GM19328 (cell line): Measurements from ENCODE around the gene PAX5.

Experiments used
- ATAC-seq: cut with Tn5 transposase; IDR thresholded peaks from one replicate; pipeline ENCODE4 v1.9.1; 2021; ENCODE audit warnings: mild to moderate bottlenecking, moderate library complexity; ENCODE audit not compliant: unreplicated experiment

Gene PAX5

DNA sequence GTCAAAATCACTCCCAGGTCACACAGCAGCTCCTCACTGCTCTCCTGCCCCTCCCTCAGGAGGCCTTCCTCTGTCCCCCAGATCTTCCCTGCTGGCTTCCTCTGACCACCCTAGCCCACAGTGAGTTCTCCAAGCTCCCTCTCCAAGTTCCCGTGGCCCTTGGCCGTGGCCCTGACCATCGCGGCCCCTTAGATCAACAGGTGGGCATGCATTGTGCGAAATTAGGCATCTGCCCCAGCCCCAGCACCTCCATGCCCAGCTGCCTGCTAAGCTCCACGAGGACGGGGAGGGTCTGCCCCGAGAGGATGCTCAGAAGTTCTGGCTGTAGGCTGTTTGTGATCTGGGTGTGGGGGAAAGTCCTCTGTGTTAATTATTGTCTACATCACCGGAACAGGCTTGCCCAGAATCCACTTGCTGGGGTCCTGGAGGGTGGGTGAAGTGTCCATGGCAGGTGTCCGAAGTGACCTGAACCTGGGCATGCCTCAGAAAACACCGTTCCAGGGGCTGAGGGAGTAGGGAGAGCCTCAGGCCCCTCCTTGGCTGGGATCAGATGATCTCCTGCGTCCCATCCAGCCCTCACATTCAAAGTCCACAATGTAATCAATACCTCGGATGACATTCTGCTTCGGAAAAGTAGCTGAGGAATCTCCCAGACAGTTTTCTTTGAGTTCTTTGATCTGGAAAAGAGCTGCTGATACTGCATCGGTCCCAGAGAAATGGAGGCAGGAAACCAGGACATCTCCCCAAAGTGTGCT lies 194.8 kb downstream of the PAX5 start:
- no peak for ATAC-seq

DNA sequence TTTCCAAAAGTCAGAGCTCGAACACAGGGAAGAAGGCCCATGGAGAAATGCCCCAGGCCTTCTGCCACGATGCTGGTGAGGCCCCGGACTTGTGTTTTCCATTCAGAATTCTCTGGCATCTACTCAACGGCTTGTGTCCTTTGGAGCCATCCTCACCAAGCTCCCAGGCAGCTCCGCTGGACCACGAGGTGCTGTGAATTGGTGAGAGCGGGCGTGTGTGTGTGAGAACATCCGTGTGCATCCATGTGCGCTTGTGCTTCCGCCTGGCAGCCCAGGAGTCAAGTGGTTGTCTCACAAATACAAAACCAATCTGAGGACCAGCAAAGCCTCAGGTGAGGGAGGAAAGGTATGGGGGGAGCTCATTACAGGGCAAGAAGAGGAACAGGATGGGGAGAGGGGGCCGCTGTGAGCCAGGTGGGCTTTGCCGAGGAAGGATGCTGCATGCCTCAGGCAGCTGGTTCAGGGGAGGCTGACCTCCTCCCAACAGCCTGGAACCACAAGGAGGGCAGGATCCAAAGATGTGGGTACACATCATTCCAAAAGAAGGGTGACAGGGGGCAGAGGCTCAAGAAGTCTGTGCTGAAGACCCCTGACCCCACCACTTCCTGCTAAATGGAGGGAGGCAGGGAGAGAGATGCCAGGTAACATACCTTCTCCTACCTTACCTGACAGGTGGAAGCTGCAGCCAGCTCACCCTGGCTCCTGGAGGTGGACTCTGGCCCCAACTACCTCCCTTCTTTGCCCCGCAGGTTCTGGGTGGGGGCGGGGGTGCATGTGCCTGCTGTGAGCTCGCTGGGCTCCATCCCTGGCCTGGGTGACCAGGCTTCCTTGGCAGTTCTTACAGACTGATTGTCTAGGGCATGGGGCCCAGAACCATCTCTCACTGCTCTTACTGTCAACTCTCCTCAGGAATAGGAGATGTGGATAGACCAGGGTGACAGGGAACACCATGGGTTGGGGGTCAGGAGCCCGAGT lies 196.3 kb downstream of the PAX5 start:
- ATAC-seq: no peak

DNA sequence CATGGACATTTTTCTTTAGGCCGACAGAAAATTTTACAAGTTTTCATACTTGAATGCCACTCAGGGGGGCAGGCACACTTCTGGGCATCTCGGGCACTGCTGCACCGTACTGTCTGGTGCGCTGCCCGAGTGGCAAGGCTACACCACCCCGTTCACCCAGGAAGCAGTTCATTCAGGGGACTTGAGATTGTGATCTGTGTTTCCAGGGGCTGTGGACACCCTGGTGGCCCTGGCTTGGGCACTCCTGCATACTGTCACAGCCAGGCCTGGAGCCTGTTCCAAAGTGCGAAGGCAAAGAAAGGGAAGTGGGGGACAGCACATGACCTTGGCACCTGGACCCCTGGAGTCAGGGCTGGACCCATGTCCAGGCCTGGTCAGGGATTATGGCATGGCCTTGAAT lies 197.6 kb downstream of the PAX5 start:
- no peak for ATAC-seq

DNA sequence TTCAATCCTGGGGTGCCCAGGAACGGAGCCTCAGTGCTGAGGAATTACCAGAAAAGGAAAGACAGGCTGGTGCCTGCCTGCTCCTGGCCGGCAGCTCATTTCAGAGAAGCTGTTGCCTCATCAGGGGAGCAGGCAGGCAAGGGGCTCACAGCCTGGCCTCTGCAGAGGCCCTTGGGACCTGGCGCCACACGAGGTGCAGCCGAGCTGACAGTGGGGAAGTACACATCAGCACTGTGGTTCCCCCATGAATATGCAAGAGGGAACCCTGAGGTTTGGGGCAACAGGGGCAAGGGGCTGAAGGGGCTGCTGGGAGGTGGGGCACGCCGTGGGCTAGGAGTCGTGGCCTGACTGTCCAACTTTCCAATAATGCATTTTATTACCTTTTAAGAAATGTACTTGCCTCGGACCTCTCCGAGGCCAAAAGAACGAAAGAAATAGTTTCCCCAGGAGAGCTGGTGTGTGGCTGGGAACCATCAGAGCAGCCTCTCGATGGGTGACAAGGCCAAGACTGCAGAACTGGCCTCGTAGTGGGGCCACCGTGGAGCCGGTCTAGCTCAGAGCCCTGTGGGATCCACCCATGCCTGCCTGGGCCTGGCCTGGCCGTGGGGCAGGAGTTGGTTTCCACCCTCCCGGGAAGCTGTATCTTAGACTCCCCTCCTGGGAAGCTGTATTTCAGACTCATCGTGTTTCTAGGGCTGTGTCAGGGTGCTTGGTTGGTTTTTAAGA lies 198.6 kb downstream of the PAX5 start:
- ATAC-seq: no peak

DNA sequence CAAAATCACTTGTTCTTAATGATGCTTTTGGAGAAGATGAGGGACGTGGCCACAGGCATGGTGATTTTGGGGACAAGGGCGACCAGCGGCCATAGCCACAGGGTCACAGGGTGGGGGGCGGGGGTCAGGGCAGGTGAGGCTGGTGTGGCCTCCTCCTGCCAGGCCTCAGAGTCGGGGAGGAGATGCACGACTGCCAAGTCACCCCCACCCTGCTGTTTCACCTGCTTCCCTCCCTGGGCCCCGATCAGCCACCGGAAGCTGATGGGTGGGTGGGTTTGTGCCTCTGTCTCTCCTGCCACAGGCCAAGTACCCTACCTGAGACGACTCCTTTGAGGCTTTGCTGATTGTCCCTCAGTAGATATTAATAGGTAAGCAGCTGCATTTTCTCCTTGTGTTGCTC lies 199.3 kb downstream of the PAX5 start:
- no peak for ATAC-seq

DNA sequence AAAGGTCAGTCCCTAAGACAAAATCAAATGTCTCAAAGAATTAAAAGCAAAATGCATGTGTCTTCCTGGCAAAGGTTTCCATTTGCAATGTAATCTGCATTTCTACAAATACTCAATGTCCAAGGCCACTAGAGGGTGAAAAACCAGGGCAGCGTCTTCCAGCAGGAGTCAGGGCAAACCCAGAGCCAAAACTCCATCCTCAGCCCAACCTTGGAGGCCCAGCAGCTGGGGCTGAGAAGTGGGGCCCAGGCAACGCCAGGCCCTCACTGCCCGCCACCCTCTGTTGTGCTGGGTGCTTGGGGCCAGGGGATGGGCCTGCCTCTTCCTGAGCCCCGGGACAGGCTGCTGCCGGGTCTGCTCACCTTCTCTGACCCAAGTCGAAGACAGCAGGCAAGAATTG lies 200.1 kb downstream of the PAX5 start:
- ATAC-seq: no peak

DNA sequence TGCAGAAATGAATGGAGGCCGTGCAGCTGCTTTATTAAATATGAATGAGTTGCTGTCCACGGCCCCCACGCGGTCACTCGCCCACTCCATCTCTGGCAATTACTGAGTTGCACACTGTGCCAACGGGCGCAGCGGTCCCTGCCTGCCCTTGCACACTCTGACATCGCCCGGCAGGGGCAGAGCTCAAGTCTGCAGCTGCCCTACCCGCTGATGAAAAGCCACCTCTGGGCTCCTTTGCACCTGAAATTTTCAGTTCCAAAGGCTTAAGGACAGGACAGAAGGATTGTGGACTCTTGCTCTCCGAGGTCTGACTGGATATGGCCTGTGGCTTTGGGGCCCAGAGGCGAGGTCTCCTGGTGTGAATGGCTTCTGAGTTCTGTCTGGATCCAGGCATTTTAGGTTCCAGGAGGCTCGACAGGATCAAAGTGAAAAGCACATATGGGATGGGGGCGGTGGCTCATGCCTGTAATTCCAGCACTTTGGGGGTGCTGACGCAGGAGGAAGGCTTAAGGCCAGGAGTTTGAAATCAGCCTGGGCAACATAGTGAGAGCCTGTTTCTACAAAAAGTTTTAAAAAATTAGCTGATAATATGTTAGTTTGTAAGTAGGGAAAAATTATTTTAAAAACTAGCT lies 201.8 kb downstream of the PAX5 start:
- no peak for ATAC-seq

DNA sequence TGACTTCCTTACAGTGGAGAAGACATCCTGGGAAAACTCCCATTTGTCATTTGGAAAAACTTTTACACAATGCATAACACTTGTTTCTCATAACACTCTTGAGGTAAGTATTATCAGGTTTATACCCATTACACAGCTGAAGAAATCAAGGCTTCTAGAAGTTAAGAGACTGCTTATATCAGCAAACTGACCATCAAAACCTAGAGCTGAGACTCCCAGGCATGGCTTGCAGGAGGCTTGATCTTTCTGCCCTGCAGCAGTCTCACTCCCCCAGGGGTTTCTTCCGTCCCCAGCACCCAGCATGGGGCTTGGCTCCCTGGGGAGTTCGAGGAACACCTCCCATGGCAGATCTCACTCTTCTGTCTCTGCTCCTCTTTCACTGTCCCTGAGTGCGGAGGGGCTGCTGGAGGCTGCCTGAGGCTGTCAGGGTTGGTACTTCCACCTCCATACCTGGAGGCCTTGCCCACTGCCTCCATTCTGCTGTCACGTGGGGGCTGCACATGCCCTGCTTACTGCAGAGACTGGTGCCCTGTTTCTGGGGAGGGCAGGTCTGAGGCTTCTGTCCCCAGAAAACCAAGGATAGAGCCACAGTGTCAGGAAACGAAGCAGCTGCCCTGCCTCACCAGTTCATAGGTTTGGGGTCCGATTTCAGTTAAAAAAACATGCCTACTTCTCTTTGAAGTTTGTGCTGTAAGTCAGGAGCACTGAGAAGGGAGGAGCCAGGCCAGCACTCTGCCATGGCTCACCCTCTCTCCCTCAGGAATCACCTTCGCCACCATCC lies 202.5 kb downstream of the PAX5 start:
- no peak for ATAC-seq

DNA sequence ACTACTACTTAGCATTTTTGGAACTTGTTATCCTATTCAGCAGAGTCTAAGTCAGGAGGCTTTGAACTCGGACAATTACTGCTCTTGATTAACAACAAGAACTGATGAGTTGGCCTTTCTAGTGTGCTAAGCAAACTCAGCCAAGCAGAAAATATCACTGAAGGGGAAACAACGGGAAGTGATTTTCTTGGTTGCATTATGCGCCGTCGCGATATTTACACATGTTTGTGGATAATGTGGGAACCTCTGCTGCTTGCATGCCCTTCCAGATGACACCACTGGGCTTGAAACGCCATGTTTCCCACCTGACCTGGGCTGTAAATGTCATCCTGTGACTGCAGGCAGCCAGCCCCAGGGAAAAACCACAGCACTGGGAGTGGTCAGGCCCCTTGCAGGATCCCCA lies 205.5 kb downstream of the PAX5 start:
- no peak for ATAC-seq

DNA sequence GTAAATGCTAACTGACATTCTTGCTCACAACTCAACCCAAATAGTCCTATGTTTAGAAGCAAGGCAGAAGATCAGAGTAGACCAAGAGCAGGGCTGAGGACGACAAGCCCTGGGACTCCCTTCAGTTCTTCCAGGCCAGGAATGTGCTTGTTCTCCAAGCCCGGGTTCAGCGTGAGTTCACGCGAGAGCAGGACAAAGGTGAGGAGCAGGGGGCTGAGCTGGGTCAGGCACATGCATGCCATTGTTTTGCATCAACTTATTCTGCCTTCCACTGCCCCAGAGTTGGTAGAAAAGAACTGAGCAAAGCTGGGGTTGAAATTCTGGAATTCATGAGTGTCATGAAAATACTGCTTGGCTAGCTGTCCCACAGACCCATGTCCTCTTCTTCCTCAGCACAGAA lies 206.5 kb downstream of the PAX5 start:
- ATAC-seq: no peak

DNA sequence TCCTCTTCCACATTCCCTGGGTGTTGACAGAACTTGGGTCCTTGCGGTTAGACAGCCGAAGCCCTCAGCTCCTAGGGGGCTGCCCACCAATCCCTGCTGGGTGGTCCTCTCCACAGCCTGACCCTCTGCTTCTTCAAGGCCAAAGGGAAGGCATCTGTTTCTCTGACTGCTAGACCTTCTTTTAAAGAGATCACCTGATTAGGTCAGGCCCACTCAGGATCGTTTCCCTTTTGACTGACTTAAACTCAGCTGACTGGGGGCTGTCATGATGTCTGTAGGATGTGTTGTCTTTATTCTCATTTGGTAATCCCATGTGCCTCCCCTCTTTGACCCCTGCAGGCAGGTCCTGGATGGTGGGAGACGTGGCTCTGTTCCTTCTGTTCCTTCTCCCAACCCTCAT lies 207.5 kb downstream of the PAX5 start:
- ATAC-seq: no peak

DNA sequence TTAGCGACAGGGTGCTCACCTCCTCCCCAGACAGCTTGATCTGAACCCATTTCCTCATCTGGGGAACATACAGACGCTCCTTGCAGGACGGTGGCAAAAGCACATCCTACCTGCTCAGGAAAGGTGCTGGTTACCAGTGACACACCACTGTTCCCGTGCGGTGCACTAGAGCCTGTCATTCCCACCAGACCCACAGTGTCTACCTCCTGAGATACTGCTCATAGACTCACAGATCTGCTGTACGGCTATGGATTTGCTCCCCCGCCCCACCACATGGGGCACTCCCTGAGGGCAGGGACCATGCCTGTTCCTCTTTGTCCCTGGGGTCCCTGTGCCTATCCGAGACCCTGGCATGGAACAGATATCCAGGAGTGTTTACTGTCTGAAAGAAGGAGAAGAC lies 208.9 kb downstream of the PAX5 start:
- no peak for ATAC-seq

DNA sequence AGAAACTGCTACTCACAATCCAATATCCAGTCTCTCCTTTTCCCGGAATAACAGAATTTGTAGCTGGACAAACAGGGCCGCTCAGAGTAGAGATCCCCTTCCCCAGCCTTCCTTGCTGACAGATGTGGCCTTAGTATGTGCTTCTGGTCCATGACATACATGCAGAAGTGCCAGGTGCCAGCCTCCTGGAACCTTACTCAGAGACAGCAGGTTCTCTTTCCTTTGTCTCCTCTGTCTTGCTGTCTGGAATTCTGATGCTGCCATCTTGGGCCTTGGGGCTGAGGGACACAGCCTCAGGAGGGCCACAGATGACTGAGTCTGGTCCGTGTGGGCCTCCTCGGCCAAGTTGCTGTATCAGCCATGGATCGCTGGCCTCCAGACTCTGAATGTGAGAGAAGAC lies 210.1 kb downstream of the PAX5 start:
- ATAC-seq: no peak

DNA sequence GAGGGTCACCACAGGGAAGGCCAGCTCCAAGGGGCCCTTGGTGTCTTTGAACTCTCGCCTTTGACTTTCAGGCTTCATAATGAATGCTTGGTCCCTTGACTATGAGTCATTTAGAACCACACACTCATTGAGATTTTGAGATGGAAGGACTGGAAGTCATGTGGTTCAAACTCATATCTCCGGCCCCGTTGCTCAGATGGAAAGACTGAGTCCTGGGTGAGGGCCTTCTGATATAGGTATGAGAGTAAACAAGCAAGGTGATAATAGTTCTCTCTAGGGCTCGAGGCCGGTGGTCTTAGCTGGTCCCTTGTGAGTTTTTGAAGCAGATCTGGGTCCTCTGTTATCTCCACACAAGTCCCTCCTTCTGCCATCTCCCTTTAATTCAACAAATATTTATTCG lies 210.6 kb downstream of the PAX5 start:
- no peak for ATAC-seq

DNA sequence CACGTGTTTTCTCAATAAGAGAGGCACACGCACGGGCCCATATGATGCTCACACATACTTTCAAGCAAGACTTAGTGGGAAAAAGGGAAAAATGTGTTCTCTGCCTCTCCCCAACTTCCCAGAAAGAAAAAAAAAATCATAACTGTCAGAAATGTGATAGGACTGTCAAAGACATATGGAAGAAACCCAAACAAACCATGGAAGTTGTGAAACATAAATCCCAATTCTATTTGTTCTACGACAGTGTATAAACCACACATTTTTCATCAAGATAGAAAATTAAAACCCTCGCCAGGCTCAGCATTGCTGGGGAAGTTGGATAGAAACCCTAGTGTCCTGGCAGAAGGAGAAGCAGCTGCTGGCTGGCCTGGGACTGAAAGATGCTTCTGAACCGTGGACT lies 211.9 kb downstream of the PAX5 start:
- ATAC-seq: no peak

DNA sequence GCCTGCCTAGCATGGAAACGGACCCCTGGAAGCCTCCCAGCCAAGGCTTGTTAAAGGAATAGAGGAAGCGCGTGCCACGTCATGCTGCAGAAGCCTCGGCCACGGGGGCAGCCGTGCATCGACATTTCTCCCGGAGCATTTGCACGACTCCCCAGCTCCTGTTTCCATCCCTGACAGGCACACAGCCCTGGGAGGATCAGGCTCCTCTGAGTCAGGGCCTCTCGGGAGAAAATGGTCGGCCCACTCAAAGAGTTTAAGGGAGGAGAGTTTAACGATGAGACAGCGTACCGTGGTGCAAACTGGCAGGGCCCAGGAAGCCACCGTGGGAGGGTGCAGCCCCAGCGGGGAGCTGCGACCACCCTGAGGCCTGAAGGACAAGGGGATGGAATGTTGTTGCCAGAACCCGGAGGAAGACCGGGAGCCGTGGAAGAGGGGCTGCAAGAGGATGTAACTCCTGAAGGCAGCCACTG lies 213.6 kb downstream of the PAX5 start:
- no peak for ATAC-seq

DNA sequence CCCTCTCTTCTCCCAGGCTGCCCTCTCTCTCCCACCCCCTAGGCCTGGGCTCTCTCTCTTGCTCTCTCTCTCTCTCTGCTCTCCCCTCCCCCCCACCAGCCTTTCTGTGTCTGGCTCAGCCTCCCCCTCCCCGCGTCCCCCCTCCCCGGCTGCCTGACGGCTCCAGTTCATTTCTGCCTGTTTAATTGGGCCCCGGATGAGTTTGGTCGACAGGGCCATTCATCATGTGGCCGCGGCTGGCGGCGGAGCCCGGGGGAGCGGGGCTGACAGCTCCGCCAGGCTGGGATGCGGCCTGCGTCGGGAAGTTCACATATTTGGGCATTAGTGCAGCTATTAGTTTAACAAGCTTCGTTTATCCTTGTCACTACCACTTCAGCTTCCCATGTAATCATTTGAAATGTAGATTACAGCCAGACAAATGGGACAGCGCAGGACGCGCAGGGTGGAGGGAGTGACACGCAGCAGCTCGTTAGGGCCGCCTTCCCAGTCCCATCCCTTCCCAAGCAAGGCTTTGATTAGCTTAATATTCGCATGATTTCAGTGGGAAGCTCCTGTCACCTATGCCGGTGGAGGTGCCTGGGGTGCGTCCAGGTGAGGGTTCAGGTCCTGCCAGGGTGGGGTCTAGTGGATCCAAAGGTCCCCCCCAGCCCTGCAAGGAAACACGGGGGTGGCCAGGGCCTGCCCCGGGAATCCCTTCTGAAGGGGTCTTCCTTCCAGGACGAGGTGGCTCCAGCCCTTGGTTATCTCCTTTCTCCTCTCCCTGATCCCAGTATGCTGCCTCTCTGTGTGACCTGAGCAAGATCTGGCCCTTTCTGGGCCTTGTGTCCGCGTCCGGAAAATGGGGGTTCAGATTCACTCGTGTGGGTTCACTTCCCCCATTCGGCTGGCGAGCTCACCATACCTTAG lies 214.8 kb downstream of the PAX5 start:
- no peak for ATAC-seq

DNA sequence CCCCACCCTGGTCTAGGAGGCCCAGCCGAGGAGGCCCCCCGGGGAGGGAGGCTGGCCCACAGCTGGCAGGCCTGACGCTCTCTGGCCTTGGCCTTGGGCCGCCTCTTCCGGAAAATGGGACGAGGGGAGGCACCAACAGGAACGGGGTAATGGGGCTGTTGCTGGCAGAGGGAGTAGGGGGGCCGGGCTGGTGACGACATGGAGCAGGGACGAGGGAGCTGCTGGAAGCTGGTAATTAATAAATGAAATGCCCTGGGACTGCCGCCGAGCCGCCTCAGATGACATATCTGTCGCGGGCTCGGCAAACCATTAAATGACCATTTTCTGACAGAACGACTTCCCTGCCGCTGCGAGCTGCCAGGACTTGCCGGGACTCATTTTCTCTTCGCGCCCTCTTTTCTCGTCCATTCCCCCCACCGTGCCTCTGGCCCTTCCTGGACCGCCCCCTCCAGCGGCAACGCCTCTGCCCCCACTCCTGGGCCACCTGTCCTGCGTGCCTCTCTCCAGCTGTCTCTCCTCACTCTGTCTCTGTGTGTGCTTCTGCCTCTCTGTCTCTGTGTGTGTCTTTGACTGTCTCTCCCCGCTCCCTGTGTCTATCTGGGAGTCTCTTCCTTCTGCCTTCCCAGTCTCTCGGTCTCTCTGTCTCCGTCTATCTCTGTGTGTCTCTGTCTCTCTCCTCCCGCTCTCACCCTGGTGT lies 215.7 kb downstream of the PAX5 start:
- ATAC-seq: no peak
